HG02759 (cell line): ENCODE measurements around the gene SLCO2A1.

ENCODE experiments used
- ATAC-seq: cut with Tn5 transposase; IDR thresholded peaks from one replicate; pipeline ENCODE4 v1.9.1; 2021; ENCODE audit warnings: mild to moderate bottlenecking, moderate library complexity; ENCODE audit not compliant: unreplicated experiment

Gene SLCO2A1

DNA sequence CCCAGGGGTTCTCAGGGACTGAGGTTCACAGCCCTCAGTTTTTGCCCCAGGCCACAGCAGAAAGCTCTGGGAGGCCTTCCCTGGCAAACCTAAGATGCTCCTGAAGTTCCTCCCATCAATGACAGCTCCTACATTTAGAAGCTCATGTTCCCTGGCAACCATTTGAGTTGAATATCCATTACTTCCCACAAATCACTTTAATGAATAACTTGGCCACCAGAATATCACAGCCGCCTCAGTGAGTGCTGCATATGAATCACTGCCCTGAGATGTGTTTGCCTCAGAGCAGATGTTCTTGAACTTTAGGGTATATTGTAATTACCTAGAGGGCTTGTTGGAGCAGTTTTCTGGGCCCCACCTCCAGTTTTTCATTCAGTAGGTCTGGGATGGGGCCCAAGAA, 27.4 kb downstream of the SLCO2A1 start:
- ATAC-seq = no peak

- no peak for ATAC-seq
Observed at GRCh38 chr3:134001251-134001650, 28.5 kb downstream of the SLCO2A1 start.

DNA sequence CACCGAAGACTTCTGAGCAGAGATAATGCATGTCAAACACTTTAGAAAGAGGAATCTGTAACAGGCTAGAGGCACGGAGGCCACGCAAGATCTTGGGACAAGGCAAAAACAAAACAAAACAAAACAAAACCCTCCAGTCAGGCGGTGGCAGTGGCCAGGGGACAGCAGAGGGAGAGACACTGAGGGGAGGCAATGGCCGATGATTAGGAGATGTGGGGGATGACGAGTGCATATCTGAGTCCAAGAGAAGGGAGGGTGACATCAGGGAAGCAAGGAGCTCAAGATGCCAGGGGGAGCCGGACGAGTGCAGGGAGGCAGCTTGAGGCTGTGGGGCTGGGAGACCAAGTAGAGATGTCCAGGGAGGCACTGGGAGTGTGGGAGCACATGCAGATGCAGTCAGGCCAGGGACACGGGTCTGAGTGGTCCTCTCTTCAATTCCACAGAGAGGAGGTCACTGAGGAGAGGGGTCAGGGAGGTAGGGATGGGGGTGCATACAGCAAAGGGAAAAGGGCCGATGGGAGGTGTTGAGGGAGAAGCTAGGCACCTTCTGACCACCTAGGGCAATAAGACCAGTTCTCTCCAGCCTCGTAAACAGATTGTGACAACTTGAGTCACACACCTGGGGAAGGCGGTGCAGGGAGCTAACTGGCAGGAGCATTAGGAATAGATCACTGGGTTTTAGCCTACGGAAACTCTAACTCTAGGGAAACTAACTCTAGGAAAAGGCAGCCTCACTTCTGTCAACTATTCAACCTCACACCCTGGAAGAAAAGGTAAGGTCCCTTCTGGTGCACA, 29.6 kb downstream of the SLCO2A1 start:
- no peak for ATAC-seq

DNA sequence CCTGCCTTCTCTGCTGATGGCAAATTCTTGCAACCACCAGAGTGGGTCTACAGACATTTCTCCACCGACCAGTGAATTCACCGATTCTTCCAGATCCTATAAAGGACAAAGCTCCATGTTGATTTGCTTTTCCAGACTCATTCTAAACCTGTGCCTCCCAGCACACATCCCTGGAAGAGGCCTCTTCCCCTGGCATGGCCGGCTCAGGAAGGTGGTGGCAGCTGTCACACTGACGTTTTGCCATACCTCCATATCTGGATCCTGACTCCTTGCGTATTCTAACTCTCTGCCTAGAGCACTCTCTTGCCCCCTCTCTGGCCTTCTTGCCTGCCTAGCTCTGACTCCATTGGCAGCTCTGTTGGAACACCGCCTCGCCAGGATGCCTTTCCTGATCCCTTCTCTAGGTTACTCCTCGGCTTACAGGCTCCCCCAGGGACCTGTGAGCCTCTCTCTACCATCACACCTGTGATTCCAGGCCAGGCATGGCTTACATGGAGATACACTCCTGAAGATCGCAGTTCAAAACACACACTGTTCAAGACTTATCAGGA, 31.0 kb downstream of the SLCO2A1 start:
- ATAC-seq = no peak

DNA sequence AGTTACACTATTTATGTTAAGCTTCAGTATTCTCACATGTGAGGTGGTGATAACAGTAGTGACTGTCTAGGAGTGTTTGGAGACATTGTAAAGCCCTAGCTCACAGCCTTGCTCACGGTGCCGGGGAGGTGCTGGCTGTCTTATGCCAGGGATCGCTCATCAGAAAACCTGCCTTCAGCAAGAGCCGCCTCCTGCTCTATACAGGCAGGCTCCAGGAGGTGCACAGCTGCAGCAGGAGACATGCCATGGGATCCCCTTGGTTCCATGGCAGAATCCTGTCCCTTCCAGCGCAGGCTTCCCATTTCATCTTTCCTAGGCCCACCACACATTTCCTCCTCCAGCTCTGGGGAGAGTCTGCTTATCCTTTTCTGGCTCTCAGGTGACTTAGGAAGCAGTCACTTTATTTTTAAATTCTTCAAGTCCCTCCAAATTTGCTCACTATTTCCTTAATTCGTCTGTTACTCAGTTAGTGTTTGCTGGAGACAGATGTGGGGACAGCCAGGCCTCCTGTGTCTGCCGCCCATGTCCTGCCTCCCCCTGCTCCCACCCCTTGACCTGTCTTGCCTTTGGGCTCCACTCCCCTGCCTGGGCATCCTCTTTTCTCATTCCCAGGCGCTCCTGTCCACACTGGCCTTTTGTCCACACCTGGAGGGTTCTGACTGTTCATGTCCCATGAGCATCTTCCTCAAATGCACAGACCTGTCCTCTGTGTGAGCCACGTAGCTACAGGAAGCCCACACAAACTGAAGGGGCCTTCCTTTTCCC, 31.7 kb downstream of the SLCO2A1 start:
- no peak for ATAC-seq

DNA sequence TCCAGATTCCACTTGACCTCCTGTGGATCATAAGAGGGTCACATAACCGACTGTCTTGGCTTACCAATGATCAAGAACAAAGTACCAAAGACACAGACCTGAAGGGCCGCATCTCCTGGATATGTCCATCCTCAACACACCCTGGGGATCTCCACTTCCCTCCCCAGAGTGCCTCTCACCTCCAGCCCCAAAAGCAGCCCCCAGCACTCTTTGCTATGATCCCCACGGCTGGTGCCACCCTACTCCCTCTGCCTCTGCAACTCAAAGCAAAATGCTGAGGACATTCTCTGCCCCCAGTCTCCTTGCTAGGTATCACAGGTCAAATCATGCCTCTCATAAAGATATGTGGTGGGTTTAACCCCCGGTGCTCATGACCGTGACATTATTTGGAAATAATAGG, 32.7 kb downstream of the SLCO2A1 start:
- no peak for ATAC-seq

GRCh38 chr3:133996251-133996661, 33.5 kb downstream of the SLCO2A1 start:
- ATAC-seq = no peak

GRCh38 chr3:133995264-133995663, 34.5 kb downstream of the SLCO2A1 start:
- no peak for ATAC-seq

- ATAC-seq = no peak
Observed at GRCh38 chr3:133994166-133994890, 35.4 kb downstream of the SLCO2A1 start.

GRCh38 chr3:133992951-133993620, 36.6 kb downstream of the SLCO2A1 start:
- ATAC-seq = no peak

DNA sequence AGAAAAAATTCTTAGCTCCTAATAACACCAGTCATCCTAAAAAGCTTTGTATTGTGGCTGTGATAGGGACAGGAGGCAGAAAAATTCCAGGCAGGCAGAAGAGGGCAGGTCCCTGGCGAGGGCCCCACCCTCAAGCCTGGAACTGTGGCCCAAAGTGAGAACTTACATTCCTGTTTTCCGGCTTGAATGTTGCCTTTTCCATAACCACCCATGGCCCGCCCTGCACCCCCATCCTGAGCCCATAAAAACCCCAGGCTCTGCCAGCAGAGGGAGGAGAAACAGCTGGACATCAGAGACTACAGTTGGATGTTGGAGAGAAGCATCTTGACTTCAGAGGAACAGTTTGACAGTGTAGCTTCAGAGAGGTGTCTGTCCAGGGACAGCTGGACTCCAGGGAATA, 37.3 kb downstream of the SLCO2A1 start:
- no peak for ATAC-seq

- ATAC-seq = no peak
Observed at GRCh38 chr3:133991637-133992036, 38.1 kb downstream of the SLCO2A1 start.

GRCh38 chr3:133991209-133991608, 38.5 kb downstream of the SLCO2A1 start:
- no peak for ATAC-seq

GRCh38 chr3:133989936-133990702, 39.6 kb downstream of the SLCO2A1 start:
- ATAC-seq = no peak

GRCh38 chr3:133988631-133989161, 41.0 kb downstream of the SLCO2A1 start:
- ATAC-seq = no peak

- ATAC-seq = no peak
Observed at GRCh38 chr3:133987948-133988484, 41.7 kb downstream of the SLCO2A1 start.

GRCh38 chr3:133987136-133987535, 42.6 kb downstream of the SLCO2A1 start:
- no peak for ATAC-seq

DNA sequence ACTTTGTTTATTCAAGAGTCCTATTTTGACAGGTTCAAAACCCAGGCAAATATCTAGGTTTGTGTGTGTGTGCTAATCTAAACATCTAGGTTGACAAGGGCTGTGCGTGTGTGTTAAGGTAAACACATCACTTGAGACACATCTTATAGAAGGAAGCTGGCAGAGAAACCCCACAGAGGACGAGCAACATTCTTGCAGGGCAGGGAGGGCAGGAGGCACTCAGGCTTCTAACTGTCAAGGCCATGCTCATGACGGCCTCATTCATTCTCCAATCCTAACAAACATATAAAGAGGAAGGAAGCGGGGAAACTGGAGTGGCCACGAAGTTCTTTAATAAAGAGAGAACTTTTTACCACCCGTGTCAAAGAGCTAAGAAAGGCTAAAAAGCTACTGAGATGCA, 43.4 kb downstream of the SLCO2A1 start:
- ATAC-seq = no peak

- ATAC-seq = no peak
Observed at GRCh38 chr3:133984975-133985374, 44.8 kb downstream of the SLCO2A1 start.
